GM19468 (cell line): Measurements from ENCODE around the gene CEP131.

Source experiments
- ATAC-seq: cut with Tn5 transposase; IDR thresholded peaks from one replicate; pipeline ENCODE4 v1.9.1; 2021; ENCODE audit warnings: mild to moderate bottlenecking, moderate library complexity, moderate number of reproducible peaks; ENCODE audit not compliant: unreplicated experiment; ENCODE audit errors: extremely low read depth

CEP131 gene

DNA sequence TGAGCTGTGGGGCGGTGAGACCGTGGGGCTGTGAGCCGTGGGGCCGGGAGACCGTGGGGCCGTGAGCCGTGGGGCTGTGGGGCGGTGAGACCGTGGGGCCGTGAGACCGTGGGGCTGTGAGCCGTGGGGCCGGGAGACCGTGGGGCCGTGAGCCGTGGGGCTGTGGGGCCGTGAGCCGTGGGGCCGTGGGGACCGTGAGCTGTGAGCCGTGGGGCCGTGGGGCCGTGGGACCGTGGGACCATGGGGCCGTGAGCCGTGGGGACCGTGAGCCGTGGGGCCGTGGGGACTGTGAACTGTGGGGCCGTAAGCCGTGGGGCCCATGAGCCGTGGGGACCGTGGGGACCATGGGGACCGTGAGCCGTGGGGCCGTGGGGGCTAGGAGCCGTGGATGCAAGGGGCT lies 82.1 kb downstream of the CEP131 start:
- ATAC-seq: no peak

GRCh38 chr17:81140018-81140417 lies 82.7 kb downstream of the CEP131 start:
- no peak for ATAC-seq
